HG03280 (cell line): ENCODE results near the gene FHOD3.

Experiments
- ATAC-seq: cut with Tn5 transposase; IDR thresholded peaks from one replicate; pipeline ENCODE4 v1.9.1; 2021; ENCODE audit warnings: mild to moderate bottlenecking, moderate library complexity; ENCODE audit not compliant: unreplicated experiment

Gene FHOD3

DNA sequence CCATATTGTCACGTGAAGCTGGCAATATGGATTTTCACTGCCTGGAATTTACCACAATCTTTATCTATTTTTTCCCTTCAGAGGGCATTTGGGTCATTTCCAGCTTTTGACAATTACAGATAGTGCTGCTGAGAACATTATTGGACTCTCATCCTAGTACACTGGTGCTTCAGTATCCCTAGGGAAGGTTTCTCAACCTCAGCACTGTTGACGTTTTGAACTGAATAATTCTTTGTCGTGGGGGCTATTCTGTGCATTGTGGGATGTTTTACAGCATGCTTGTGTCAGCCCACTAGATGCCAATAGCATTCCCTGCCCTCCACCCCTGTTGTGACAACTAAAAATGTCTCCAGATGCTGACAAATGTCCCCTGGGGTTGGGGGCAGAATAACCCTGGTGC, 345.5 kb downstream of the FHOD3 start:
- no peak for ATAC-seq

DNA sequence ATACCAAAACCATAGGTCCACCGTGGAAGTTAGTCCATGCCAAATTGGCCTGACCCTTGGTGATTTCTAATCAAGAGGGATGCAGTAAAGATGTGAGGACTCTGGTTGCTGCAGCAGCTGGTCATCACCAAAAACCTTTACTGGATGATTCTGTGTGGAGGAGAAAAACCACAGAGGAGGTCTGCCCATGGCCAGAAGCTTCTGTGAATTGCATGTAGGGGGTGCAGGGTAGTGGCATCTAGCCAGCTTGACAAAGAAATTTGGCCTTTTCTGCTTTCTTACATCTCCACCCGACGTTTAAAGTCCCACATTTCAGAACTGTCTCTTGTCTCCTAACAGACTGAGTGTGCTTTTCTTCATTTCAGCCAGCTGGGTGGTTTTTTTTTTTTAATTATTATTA, 351.3 kb downstream of the FHOD3 start:
- ATAC-seq: no peak

DNA sequence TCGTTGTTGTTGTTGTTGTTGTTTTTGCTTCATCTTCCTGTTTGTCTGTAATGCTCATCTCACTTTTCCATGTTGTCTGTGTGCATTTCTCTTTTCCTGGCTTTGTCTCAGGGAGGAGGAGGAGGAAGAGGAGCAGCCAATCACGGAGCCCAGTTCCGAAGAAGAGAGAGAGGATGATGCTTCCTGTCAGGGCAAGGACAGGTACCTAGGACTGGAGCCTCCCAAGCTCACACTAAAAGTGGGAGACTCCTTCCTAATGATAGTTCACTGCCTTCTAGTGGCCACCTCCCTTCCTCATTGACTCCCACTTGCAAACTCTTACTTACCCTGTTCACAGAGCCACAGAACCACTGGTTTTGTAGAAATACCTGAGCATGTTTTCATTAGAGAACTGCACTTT, 351.7 kb downstream of the FHOD3 start:
- no peak for ATAC-seq

DNA sequence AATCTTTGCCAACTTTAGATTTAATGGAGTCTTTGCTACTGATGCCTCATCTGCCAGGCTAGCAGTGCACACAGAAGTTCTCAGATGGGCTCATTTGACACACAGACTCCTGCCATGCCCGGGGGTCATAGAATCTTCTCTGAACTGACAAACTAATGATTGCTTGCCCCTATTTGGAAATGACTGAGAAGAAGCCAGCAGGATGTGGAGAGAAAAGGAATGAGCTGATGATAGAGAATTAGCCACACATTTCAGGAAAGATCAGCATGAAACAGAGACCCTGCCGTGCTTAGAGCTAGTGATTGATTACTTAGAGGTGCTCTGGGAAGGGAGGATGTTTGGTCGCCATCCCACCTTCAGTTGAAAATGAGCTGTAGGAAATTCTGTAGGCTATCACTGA, 352.8 kb downstream of the FHOD3 start:
- ATAC-seq: no peak

DNA sequence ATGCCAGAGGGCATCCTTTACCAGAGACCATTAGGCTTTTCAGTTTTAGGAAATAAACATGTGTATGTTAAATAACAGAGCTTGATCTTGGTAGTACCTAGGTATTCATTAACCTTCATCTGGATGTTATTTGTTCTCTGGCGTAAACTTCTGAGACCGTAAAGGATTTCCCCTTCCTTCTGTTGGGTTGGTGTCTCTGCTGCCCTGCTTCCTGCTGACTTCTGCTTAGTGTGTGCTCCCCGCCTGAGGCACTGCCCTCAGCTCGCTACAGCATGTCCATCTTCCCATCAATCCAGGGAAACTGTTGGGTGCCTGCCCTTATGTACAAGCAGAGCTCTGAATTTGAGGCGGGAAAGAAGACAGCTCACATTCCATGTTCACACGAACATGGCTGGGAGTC, 353.4 kb downstream of the FHOD3 start:
- ATAC-seq: no peak

DNA sequence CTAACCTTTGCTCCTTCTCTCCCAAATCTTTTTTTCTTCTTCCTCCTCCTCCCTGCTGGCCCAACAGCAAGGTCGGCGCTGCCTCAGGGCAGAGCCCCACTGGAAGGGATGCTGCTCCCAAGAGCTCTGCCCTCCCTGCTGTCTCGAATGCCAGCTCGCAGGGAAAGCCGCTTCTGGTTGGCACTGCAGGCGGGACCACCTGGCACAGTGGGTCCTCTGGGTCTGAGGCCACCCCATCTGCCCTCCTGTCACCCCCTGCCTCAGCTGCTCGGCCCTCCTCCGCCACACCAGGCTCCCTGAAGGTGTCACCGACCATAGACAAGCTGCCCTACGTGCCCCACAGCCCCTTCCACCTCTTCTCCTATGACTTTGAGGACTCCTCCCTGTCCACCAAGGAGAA, 355.0 kb downstream of the FHOD3 start:
- no peak for ATAC-seq

DNA sequence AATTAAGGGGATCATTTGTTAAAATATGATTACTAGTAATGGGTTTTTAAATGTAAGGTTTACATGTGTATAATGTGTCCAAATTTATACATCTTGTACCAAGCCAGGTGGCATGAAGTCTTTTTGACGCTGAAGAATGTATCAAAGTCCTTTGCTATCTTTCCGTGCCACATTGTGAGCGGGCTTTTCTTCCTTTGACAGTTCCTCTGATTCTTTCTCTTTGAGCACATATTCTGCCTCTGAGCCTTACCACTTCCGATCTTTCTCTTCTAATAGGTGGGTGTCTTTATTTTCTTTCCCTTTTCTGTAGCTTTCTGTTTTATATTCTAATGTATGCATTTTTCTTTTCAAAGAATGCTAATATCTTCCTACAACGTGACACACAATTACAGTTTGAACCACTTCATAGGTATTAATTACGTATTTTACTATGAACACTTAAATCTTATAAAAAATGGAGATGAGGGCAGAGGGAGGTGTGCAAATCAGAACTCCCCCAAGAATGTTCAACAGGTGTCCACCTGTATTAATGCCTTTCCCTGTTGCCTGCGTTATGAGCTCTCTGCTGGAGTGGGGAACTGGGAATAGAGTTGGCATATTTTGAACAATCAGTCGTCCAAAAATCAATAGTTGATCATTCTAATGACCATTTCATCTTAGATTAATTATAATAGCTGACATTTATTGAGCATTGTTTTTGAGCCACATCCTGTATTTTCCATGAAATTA, 355.8 kb downstream of the FHOD3 start:
- no peak for ATAC-seq

DNA sequence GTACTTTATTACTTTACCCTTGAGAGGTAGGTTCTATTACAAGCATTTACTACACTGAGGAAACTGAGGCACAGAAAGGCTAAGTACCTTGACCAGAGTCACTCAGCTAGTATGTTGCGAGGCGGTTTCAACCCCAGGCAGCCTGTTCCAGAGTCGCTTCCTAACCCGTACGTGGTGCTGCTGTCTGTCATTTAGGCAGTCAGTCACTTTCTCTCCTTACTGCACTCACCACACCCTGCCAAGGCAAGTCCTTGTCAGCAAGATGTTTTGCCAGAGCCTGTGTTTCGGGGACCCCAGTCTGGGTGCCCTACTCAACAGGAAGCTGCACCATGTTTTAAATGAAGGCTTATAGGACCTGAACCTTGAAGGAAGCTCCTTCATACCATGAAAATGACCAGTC, 356.4 kb downstream of the FHOD3 start:
- no peak for ATAC-seq

DNA sequence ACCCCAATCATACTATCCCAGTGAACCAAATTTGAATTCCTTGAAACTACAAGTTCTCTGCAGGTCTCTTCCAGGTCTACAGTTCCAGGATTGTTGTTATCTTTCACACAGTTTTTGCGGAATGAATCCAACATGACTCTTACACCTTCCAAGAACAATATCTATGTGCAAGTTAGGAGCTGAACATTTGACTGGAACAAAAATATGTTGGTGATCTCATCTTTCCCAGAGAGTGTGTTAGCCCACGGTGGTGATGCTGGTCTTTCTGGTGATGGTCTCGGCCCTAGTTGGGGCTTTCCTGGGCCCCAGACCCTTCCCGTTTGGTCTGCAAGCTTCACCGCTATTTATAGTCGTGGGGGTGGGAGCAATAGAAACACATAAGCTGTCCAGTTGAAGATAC, 357.6 kb downstream of the FHOD3 start:
- no peak for ATAC-seq

DNA sequence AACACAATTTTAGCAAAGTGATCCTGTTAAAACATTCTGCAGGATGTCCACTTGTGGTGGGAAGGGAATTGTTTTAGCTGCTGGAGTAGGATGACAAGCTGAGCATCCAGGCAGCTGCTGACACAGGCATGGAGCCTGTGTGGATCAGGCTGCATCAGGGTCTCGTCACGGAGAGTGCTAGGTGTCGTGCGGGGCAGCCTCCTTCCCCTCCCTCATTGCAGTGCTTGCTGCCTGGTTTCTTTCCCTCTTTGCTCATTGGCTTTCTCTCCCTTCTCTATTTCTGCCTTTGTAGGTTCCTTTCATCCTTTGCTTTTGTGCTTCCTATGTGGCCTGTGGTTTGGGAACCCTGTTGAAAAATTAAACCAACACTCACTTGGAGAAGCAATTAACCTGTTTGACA, 358.4 kb downstream of the FHOD3 start:
- ATAC-seq: no peak

DNA sequence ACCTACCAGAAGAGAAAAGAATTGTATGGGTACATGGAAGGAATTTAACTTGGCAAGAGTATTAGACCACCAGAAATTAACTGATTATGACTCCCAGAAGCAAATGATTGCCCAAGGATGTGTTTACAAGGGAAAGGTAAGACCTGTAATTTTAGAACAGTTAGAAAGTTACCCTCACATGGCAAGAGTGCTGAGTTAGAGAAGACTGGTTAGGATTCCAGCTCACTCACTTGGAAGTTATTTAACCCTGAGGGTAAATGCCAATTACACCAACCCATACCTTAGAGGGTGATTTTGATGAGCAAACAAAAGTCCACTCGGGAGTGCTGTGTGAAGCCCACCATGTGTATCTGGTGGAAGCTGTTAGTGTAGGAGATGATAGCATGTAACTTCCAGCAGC, 361.1 kb downstream of the FHOD3 start:
- no peak for ATAC-seq

DNA sequence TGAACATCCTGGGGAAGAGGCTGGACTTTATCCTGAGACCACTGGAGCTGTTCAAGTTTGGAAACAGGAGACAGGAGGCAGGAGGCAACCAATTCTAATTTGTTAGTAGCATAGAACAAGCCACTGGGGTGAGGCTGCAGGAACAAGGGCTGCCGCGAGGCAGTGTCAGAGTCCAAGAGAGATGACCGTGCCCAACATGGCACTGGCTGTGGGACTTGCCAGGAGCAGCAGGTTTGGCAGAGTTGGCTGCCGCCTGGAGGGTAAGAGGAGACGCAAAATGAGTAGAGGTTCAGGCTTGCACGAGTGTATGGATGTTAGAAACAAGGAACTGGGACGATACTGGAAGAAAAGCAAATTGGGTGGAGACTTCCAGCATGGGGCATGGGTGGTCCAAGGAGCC, 362.8 kb downstream of the FHOD3 start:
- no peak for ATAC-seq

DNA sequence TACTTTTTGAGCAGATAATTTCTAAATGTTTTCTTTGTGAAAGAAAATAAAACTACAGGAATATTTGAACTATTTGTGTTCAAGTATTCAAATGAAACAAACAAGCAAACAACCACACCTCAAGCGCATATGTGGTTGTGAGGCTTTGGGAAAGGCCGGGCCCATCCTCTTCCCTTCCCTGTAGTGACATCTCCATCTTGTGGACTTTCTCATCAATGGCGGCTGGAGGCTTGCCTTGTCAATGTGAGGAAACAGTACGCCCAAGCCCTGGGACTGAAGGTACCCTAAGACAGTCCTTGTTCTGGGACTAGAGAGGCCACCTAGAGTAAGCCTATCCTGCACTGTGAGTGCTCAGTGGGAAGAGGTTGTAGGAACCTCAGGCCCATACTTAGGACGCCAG, 364.5 kb downstream of the FHOD3 start:
- no peak for ATAC-seq

DNA sequence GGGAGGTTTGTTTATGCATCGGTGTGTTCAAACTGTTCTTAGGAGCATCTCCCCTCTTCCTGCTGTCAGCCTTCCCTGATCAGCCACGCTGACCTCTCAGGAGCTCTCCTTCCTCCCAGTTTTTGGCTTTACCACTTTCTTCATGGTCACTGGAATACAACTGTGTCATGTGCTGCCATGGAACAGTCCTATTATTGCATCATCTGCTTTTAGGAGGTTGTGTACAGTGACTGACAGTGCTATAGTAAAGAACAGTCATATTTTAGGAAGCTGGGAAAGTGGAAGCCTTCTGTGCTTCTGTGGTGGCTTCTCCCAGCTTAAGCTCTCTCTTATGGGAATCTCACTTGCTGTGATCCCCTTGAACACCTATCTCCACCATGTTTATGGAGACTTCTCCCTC, 365.8 kb downstream of the FHOD3 start:
- ATAC-seq: no peak

DNA sequence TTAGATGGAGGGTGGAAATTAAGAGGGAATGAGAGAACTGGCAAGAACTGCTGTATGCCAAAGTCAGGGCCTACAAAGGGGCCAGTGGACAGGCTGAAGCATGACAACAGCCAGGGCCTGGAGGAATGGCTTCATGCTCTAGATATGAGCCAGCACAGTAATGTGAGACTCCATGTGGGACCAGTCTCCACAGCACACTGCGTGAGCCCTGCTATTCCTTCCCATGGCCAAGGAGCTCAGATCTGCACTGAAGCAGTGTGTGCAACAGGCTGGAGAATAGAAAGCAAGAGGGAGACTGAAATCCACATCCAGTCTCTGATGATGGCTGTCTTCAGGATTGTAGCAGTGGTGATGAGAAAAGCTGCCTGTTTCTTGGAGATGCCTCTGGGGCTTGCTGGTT, 368.4 kb downstream of the FHOD3 start:
- no peak for ATAC-seq

DNA sequence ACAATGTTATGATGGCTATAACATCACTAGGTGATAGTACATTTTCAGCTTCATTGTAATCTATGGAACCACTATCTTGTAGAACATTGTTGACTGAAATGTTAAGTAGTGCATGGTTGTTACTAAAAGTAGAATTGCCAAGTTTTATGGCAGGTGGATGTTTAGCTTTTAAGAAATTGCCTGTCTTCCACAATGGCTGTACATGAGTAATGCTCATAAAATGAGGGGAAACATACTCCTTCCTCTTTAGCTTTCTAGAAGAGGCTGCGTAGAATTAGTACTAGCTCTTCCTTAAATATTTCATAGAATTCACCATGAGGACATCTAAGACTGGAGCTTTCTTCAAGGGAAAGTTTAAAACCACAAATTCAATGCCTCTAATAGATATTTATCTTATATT, 370.3 kb downstream of the FHOD3 start:
- no peak for ATAC-seq

DNA sequence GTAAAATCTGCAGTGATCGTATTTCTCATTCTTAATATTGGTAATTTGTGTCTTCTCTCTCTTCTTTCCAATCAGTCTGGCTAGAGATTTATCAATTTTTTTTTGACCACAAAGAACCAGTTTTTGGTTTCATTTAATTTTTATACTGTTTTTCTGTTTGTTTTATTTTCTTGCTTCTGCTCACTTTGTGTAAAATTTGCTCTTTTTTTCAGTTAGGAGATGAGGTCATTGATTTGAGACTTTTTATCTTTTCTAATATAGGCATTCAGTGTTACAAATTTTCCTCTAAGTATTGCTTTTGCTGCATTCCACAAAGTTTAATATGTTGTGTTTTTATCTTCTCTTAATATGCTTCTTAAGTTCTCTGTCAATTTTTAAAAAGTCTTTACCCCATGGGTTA, 370.8 kb downstream of the FHOD3 start:
- no peak for ATAC-seq

DNA sequence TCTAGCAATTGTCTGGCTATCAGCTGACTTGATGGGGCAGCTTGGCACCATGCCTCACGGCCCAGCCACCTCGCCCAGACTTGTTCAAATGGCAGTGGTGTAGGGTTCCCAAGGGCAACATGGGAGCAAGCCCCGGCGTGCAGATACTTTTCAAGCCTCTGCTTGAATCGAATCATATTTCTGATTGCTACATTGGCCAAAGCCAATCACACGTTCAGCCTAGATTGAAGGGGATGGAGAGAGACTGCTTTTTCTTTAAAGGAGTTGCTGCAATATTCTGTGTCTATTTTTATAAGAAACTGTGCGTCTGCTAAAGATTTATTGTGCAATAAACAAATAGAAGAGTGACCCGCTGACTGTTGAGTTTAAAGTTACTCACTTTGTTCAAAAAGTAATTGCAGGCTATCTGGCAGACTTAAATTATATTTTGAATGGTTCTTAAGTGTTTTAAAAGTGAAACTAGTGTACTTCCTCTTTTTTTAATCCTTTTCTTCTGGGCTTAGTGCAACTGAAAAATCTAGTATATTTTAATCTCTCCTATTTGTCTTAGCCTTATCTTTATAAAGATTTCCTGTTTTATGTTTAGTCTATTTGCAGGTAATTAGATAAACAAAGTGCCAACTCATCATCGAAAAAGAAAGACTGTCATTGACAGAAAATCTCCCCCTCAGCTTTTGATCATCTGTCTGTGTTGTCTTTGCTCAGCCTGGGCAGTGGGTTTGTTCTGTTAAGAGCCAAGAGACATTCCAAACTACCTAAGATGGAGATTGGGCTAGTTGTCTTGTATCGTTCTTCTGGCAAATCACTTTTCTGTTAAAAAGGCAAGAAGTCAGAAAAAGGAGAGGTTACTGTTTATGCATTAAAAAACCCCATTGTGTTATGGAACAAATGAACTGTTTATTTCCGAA, 375.2 kb downstream of the FHOD3 start:
- no peak for ATAC-seq

DNA sequence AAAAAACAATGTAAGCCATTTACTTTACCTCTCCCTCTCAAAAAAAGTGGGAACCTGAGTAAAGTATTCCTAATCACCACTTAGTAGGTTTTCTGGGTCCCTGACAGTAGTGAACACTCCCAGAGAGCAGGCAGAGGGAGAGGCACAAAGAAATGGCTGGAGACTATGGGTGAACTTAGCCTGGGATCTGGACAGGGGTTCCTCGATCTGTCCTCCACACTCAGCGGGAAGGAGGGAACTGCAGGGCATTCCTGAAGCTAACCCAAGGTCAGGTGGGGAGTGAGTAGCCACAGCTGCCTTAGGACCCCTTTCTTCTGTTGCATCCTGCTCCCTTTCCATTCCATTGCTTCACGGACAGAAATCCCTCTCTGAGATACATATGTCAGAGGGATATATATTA, 375.9 kb downstream of the FHOD3 start:
- no peak for ATAC-seq

DNA sequence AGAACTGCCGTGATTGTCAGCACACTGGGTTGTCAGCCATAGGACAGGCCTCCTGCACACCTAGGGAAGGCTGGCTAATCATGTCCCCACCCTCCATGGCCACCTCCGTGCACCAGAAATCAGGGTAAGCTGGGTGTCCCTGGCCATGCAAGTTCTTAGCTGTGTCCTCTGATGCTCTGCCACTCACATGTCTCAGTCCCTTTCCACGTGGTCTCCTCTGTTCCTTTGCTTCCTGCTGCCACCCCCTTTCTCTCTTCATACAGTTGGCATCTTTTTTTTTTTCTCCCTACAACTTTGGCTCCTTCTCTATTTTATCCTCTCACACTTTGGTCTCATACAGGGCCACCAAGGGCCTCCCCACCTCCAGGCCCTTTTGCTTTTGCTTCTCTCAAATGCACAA, 377.6 kb downstream of the FHOD3 start:
- no peak for ATAC-seq

DNA sequence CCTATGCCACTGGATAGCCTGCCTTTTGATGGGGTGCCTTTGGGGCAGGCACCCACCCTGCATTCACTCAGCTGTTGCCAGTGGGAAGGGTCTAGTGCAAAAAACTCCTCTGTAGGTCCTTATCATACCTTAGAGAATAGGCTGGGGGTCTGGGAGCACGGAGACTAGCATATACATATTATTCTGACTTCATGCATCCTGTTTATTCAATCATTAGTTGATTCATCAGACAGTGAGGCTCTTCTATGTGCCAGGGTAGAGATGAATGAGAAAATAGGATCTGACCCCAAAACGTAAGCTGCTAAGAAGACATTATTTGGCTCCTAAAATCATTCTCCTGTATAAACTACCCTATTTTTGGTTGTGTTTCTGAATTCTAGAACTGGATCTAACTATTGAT, 378.0 kb downstream of the FHOD3 start:
- no peak for ATAC-seq

DNA sequence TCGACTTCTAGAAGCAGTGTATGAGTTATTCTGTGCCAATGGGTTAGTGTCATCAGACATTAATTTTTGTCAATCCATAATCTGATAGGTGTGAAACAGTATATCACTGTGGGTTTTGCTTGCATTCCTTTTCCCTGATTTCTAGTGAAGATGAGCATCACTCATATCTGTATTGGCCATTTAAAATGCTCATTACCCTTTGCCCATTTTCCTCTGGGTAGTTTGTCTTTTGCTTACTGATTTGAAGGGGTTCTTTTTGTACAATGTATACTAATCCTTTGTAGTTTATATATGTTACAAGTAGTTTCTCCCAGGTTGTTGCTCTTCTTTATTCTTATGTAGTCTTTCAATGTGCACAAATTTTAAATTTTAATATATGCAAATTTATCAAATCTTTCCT, 379.1 kb downstream of the FHOD3 start:
- ATAC-seq: no peak
